Activated CD4-positive, alpha-beta T cell treated with anti-CD3 and anti-CD28 coated beads for 48 hours (primary cell): ENCODE measurements around the gene KIAA0930.

Experiments used
- DNase-seq: peaks from one replicate; pipeline ENCODE4 v3.0.0-alpha.2; 2020

KIAA0930 gene

GRCh38 chr22:45171830-45172229 is 68.9 kb downstream of the KIAA0930 start:
- no peak for DNase-seq

GRCh38 chr22:45169591-45170466 is 70.9 kb downstream of the KIAA0930 start:
- DNase-seq, result peak; percentile 52

GRCh38 chr22:45166932-45167331 is 73.8 kb downstream of the KIAA0930 start:
- DNase-seq, result no peak

DNA sequence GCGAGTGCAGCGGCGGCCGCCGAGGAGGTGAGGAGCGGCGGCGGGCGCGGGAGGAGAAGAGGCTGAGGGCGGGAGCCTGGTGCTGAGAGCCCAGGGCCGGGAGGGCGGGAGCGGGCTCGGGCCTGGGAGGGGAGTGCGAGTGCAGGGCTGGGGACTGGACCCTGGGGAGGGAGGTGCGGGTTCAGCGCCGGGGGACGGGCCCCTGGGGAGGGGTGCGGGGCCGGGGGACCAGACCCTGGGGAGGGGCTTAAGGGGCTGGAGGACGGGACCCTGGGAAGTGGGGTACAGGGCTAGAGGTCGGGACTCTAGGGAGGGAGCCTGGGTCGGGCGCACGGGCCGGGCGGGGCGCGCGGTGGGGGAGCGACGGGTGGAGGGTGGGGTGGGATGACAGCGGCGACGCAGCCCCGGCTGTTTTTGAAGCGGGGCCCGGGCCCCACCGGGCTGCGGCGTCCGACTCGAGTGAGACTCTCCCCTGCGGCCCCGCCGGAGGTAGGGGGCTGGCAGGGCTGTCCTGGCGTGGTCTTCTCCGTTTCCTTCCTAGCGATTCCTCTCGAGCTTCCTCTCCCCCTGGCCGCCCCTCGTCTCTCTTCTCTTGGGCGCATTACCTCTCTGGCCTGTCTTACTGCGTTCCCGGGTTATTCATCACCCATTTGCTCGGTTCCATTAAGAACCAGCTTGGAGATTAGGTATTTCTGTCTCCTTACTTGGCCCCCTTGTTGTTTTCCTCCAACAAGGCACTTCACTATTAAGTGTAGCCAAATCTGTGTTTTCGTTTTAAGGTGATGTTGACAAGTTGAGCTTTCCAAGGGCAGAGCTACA is 76.2 kb downstream of the KIAA0930 start:
- peak; percentile 40 for DNase-seq

DNA sequence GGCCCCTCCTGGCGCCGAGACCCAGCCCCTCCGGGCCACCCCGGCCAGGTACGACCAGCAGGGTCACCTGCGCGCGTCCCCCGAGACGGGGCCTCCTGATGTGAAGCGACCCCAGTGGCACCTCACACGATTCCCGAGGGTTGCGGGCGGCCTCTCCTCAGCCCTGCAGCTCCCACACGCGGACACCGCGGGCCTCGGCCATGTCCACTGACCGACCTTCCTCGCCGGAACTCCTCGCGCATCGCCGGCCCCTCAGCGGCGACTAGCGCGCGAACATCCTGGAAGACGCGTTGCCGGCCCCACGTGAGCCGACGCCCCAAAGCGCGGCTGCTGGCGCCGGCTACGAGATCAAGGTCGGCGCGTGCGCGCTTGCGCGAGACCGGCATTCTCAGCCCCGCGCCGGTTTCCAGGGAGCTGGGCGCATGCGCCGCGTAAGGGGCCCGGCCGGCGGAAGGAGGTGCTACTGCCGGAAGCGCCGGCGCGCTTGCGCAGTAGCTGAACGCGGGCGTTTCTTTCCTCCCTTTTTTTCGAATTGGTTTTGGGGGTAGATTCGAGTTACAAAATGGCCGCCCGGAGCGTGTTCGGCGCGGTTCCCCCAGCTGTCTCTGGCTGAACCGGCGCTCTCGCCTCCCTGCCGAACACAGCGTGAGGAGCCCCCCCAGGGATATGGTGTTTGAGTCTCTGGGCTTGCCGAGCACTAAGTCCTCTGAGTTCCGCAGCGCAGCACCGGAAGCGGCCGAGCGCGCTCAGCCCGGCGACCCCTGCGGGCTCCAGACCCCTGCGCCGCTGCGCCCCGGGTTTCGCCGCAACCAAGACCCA is 77.0 kb downstream of the KIAA0930 start, which contains the start of gene NUP50:
NUP50 (plus strand) TSS at position 475 of the 819 bp plus-strand sequence. CDS start 4,253 bp downstream, outside the sequence.
- DNase-seq, result peak; percentile 97

- DNase-seq, result peak; percentile 31
Observed at GRCh38 chr22:45163099-45163450, 77.6 kb downstream of the KIAA0930 start.

DNA sequence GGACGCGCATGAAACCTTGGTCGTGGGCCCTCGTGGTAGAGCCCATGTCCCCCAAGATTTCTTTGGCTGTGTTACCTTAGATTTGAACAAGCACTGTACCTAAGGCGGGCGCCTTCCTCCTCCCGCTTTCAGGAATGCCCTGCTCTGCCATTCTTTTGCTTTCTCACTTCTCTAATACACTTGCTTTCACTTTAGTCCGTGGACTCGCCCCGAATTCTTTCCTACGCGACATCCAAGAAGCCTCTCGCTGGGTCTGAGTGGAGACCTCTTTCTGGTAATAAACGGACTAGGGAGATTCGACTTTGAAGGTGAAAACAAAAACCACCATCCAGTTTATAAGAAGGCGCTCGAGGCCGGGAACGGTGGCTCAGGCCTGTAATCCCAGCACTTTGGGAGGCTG is 78.2 kb downstream of the KIAA0930 start:
- no peak for DNase-seq

DNA sequence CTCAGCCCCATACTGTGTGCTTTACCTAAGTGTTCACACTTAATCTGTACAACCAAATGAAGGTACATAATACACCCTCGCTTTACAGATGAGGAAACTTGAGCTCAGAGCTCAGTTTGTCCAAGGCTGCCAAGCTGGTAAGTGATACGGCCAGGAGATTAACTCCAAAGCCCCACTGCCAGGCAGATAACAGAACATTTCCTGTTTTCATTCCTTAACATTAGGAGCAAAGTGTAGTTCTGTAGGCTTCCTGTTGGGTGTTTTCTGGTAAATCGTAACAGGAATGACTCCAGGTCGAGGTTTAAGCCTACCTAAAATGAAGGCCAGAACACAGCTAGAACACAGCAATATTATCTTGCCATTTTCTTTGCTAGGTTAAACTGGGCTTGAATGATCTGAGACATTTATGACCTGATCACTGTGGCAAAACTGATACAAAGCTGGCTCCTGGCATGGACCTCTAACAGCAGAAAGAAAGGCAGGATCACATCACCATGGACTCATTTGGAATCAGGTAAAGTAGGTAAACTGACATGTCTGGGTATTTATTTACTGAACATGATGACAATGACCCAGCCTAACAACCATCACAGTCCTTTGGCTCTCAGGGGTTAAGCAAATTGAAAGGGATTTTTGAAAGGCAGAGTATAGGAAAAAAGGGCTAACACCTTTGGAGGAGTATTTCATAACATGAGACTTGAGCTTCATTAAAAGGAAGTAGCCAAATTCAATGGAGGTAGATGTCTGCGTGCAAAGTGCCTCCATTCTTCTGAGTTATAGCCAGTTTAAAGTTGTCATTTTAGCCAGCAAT is 80.8 kb downstream of the KIAA0930 start:
- DNase-seq, result no peak

DNA sequence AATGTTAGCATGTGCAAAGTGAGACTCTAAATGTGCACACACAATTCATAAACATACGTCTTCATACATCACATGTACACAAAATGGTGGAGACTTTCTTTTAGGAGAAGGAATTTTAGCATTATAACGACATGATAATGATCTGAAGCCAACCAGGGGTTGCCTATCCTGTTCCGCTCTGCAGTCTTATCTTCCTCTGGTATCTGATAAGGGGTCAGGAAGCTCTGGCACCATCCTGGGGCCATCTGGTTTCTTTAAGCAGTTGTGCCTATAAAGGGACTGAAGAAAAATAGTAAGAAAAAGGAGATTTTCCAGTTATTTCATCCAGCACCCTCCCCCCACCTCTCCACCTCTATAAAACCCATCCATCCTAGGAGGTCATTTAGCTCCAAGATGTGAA is 82.8 kb downstream of the KIAA0930 start:
- DNase-seq, result no peak

- no peak for DNase-seq
Observed at GRCh38 chr22:45155050-45155840, 85.4 kb downstream of the KIAA0930 start.

DNA sequence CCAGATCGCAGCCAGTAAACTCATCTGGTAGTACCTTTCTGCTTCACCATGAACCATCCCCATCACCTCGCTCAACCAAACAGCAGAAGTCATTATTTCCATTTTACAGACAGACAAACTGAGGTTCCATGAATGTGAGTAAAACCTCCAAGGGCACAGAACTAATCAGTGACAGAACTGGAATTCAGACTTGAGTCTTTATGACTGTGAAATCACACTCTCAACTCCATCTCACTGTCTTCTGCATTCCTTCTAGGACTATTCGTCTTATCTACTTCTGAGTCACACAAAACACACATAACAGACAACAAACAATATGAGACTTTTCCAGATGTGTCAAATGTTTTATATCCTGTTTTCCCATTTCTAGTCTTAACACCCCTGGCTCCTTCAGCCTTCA is 86.3 kb downstream of the KIAA0930 start:
- DNase-seq, result no peak

DNA sequence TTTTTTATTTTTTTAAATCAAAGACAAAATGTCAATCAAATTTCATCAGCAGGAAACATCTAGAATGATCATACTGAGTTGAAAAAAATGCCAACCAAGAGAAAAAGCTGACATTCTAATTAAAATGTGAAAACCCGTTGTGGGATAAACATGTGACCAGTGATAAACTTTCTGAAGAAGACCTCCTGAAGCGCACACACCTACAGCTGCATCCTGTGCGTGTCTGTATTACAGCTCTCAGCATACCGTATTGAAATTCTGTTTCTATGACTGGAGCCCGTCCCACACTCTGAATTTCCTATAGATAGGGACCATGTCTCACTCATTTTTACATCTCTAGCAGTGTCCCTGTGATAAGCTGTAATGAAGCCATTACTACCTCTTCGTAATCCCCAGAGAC is 89.2 kb downstream of the KIAA0930 start:
- no peak for DNase-seq

- no peak for DNase-seq
Observed at GRCh38 chr22:45150139-45150538, 90.6 kb downstream of the KIAA0930 start.

- no peak for DNase-seq
Observed at GRCh38 chr22:45149671-45150070, 91.0 kb downstream of the KIAA0930 start.

DNA sequence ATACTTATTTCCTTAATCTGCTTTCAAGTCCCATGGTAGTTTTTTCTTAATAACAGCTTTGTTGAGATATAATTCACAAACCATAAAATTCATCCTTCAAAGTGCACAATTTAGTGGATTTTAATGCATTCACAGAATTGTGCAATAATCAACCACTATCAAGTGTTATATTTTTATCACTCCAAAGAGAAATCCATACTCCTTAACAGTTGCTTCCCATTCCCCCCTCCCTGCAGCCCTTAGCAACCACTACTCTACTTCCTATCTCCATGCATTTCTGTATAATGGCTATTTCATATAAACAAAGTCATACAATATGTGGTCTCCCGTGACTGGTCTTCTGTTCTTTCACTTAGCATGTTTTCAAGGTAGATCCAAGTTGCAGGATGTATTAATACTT is 95.8 kb downstream of the KIAA0930 start:
- DNase-seq, result no peak

DNA sequence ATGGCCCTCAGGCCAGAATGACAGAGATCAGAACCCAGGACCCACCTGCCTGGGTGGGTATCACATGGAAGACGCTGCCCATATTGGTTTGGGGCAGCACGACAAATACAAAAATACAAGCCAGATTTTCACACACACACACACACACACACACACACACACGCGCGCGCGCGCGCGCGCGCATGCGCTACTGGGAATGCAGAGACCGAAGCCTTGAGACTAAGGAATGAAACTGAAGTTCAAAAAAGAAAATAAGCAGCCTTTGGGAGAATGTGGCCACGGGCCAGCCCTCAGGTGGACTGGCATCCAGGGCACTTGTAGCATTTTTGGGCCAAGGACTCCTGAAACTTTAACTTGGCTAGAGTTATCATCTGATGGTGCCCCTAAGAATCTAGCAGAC is 98.3 kb downstream of the KIAA0930 start:
- DNase-seq, result no peak
